D721Med (cell line): ENCODE results near the gene PNMT.

Source experiments
- DNase-seq: peaks from one replicate; pipeline ENCODE4 v3.0.0; 2011; ENCODE audit warnings: low spot score; ENCODE audit not compliant: insufficient read length
- FAIRE-seq: peaks from 2 replicates; lab custom pipeline; 2011; peaks lifted over from hg19 to GRCh38; lab: Jason Lieb, UNC
- CTCF ChIP-seq: IDR thresholded peaks from 2 replicates; pipeline ENCODE4 v1.5.1; 2012; ENCODE audit warnings: mild to moderate bottlenecking, control low read depth; ENCODE audit not compliant: insufficient read depth; ENCODE audit errors: missing control alignments

PNMT gene

GRCh38 chr17:39628655-39629493 lies 39.4 kb upstream of the PNMT start:
- DNase-seq (no peak), FAIRE-seq (no peak)
- TF ChIP-seq CTCF: no peak

DNA sequence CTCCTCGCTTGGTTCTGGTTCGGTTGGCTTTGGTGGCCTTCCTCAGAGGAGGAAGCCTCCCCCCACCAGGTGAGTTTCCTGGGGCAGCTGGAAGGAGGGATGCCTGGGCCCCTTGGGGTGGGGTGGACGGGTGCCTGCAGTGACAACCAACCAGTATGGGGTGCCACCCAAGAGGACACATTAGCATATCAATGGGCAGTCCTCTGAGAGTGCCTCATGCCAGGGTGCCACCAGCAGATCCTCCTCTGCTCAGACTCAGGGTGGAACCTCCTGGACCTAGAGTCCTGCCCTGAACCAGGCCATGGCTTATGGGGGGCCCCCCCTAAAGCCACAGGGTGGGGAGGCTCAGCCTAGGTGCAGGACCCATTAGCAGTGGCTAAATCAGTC lies 38.8 kb upstream of the PNMT start:
- TF ChIP-seq CTCF: no peak
- FAIRE-seq (no peak), DNase-seq (no peak)

DNA sequence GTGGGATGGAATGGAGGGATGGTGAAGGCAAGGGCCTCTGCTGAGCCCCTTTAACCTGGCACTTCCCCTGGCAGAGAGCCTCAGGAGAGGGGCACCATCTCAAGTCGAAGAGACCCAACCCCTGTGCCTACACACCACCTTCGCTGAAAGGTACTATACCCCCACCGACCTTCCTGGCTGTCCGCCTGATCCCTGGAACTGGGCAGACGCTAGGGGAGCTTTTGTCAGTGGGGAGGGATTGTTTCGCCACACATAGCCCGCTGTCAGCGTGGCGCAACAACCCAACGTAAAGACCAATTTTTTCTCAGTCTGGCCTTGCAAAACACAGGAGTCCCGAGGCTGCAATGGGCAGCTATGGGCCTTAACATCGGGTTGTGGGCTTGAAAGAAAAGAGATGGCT lies 38.4 kb upstream of the PNMT start:
- DNase-seq: no peak
- no peak for TF ChIP-seq CTCF
- FAIRE-seq: no peak

DNA sequence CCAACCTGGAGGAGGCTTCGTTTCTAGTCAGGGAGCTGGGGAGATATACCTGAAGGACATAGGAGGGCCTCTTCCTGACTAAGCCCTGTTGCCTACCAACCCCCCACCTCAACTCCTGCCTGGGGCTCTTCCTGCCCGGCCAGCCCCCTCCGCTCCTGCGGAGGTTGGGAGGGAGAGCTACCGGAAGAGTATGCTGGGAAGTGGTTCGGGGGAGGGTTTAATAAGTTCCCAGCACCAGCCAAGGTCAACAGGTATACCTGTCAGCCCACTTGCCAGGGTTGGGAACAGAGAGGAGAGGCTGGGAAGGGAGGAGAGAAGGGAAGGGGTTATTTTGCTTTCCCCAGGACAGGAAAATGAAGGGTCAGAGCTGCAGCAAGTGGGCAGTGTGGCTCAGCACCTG lies 36.9 kb upstream of the PNMT start:
- TF ChIP-seq CTCF: no peak
- no peak for DNase-seq
- FAIRE-seq: no peak

DNA sequence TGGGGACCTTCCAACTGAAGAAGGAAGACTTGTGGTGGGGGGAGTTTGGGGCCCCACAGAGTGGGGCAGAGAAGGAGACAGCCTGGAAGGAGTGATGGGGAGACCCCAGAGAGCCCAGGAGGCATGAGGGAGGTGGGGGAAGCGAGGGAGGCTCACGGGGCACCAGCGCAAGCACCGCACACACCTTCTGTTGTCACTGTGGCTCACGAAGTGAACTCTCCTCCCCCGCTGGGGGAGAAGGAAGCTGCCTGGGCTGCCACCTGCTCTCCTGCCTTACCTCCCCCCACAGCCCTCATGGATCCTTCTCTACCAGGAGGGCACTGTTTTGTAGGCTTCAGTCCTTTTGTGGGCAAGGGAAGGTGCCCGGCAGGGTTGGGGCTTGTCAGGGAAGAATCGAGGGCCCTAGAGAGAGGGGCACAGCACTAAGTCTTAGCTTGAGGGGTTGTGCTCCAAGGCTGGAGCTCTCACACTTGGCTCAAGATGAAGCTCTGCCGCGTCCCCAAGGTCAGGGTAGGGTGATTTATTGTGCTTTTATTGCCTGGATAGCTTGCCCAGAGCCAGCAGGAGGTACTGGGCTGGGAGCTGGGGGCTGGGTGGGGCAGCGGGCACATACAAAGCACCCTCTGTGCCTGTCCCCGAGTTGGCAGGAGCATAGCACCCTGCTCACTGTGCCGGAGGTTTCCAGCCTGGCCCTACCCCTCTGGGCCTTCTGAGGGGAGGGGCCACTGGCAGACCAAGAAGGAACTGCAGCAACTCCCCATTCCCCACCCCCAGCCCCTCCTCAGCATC lies 35.9 kb upstream of the PNMT start:
- TF ChIP-seq CTCF: no peak
- no peak for DNase-seq
- no peak for FAIRE-seq

GRCh38 chr17:39633570-39634183 lies 34.6 kb upstream of the PNMT start:
- DNase-seq (no peak), FAIRE-seq (no peak)

More at GRCh38 chr17:39633570-39634183, 34.6 kb upstream of the PNMT start:
- TF ChIP-seq CTCF: no peak
